Activated CD4-positive, alpha-beta T cell treated with anti-CD3 and anti-CD28 coated beads for 4 hours (primary cell): ENCODE data around the gene DAB2IP.
"Not testable (repeated sequence)": the region's sequence is repeated elsewhere in the genome, so short reads cannot be mapped to it uniquely, and the experiment has no call there.

Source experiments
- DNase-seq, 2 donors: peaks; one replicate each; pipeline ENCODE4 v3.0.0-alpha.2; 2020

The DAB2IP gene

GRCh38 chr9:121651295-121652020 is at the start of gene DAB2IP:
TSS of gene DAB2IP (plus strand) at chr9:121651634. CDS start at chr9:121651776, 142 bp downstream.
- no peak for DNase-seq

DNA sequence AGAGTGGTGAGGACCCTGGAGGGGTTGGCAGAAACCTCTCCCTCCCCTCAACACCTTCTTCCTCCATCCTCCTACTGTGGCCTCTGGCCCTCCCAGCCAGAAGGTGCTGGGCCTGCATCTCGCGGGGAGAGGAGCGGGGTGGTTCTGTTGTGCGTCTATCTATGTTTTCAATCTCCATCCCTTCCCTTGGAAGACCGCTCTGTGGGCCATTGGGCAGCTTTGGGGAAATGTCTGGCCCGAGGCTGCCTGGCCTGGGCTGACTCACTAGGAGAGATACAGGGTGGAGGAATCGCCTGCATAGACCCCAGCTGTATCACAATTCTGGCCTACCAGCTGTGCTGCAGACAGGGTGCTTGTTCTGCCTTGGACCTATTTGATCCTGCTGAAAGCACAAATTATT is 48.4 kb upstream of the DAB2IP start:
- DNase-seq: no peak

DNA sequence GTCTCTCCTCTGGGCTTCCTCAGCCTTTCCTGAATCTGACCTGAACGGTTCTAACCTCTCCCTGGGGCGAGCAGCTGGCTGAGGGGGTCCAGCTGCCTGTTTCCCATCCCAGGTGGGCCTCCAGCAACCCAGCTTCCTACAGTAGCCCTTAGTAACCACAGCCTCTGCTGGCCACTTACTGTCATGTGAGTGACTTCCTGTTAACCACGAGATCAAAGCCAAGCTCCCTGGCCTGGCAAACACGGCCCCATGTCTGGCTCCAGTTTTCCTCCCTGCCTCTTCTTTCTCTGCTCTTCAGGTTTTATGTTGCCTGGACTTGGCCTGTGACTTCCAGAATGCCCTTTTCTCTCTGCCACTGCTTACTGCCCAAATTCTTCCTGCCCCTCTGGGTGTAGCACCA is 47.2 kb upstream of the DAB2IP start:
- DNase-seq: no peak

DNA sequence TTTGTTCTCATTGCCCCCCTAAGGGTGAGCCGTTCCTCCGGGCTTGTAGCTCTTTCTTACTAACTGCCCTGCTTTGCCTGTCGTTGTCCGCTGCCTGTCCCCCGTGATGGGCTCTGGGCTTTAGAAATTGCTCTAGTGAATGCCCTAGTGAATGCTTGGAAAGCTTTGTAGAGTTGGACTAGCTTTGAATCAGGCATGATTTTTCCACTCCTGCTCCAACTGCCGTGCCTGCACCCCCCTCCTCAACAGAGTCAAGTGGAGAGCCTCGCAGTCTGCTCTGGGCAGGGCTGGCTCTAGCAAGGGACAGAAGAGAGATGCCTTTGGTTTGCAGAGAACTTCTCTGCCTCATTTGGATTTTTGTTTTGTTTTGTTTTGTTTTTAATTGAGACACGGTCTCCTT is 46.8 kb upstream of the DAB2IP start:
- no peak for DNase-seq

DNA sequence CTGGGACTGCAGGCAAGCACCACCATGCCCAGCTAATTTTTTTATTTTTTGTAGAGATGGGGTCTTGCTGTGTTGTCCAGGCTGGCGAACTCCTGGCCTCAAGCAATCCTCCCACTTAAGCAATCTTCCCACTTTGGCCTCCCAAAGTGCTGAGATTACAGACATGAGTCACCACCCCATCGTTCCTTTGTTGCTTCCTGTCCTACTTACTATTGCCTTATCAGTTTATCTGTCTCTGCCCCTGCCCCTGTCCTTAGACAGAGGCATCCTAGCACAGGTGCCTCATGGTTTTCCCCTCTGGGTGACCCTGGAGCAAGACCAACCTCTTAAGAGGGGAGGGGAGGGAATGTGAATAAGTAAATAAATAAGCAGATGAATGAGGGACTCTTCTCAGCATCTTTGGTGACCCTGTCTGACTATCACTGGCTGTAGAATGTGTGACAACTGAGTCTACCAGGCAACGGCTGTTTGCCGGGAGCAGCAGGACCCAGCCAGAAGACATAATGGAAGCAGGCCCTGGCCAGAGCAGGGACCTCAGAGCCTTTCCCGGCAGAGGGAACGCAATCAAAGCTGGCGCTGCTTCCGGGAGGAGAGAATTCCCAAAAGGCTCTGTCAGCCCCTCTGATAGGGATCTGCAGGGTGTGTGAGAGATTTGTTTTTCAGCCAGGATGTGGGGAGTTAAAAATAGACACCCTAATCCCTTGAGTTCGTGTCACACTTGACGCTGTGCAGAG is 43.8 kb upstream of the DAB2IP start:
- DNase-seq: no peak

GRCh38 chr9:121608168-121608853 is 43.1 kb upstream of the DAB2IP start:
- no peak for DNase-seq

GRCh38 chr9:121609822-121610637 is 41.4 kb upstream of the DAB2IP start:
- no peak for DNase-seq

DNA sequence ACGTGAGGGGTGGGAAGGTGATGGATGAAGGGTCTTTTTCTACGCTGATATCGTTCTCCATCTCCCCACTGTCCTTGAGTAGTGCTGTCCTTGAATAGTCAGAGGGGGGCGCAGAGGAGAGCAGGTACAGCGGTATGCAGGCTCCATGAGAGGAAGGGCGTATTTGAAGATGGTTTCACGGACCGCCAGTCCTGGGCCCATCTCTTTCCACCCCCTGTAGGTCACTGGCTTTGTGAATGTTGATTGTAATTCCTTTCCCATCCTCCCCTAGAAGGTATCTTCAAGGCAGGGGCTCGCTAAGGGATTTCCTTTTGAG is 40.8 kb upstream of the DAB2IP start:
- no peak for DNase-seq

DNA sequence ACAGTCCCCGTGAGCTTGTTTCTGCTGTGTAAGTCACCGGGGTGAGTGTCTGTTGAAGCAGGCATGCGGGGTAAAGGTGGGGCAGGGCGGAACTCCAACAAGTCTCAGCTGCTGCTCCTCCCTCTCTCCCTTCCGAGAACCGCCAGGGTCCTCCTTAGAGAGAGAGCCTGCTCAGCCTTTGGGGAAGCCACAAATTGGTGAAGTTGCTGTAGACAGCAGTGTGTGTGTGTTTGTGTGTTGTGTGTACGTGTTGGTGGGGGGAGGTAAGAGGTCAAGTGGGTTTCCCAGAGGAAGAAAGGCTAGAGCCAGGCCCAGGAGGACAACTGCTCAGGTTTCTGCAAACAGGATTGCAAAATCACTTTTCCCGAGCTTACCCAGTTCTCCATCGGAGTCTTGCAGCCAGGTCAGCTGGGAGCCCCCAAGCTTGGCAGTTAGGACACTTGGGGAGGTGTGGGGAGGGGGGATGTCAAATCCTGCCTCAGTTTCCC is 38.9 kb upstream of the DAB2IP start:
- DNase-seq: no peak

DNA sequence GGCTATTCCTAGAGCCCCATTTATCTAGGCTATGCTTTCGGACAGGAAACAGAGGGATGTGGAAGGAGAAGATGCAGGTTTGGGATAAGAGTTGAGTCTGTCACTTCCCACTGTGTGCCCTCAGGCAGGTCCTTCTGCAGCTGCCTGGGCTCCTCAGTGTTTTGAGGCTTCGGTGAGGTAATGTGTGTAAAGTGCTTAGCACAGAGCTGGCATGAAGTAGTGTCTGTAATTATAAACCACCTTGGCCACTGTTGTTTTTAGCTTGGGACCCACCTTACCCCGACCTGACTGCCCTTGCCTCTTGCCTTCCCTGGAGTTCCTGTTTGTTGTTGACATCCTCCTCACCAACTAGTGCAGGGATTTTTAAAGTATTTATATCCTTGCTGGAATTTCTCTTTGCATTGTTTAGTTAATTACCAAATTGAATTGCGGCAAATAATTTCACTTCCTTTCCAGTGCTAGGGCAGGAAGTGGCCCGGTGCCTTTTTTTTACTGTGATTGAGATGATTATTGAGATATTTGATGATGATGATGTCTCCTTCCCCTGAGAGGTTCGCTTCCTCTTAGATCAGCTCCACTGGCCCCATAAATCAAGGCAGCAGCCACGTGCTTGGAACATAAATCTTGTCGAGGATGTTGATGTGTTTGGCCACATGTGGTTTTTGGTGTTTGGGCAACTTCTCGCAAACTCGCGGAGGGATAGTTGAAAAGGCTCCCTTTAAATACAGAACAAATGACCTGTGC is 38.3 kb upstream of the DAB2IP start:
- DNase-seq: no peak

- DNase-seq: no peak
Observed at GRCh38 chr9:121616123-121616755, 35.2 kb upstream of the DAB2IP start.

GRCh38 chr9:121618504-121618903 is 32.9 kb upstream of the DAB2IP start:
- DNase-seq: no peak

DNA sequence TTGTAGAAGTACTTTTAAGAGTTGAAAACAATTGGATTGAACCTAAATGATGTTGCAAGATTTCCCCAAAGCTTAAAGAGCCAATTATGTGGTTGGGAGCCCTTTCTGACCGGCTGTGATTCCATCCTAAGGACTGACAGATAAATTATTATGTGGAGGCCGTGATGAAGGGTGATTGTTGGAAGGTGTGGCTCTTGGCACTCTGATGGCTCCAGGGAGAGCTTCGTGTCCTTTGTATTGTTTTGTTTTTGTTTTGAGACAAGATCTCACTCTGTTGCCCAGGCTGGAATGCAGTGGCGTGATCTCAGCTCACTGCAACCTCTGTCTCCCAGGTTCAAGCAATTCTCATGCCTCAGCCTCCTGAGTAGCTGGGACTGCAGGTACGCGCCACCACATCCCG is 32.5 kb upstream of the DAB2IP start:
- not testable (repeated sequence) for DNase-seq

DNA sequence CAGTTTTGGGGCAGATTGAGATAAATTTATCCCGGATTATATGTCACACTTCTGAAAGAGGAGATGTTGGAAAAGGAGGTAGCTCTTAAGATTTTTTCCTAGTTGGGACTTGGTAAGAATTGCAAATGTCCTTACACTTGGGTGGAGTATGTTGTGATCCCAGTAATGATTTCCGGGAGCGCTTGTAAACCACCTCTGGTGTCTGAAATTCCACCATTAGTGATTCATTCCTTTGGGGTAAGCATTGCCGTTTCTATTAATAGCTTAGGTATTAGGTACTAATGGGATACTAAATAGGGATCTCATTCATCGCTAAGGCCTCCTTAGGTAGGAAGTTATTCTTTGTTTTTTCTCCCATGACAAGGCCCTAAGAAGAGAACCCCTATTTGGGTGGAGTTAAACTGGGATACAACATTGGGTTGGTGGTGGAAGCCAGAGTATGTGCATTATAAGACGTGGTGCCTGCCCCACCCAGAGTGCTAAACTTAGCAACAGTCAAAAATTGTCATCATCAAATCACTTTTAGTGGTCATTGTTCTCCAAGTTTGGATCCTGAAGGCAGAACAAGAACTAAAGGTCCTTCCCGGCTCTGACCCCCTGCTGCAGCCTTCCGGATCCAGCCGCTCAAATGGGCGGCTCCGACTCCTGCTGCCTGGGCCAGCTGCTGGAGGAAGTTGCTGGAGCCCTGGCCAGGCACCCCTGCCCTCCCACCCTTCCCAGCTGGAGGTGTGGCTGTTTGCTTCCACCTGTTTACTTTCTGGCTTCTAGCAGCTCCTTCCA is 31.7 kb upstream of the DAB2IP start:
- DNase-seq: no peak

- no peak for DNase-seq
Observed at GRCh38 chr9:121620325-121620673, 31.1 kb upstream of the DAB2IP start.

DNA sequence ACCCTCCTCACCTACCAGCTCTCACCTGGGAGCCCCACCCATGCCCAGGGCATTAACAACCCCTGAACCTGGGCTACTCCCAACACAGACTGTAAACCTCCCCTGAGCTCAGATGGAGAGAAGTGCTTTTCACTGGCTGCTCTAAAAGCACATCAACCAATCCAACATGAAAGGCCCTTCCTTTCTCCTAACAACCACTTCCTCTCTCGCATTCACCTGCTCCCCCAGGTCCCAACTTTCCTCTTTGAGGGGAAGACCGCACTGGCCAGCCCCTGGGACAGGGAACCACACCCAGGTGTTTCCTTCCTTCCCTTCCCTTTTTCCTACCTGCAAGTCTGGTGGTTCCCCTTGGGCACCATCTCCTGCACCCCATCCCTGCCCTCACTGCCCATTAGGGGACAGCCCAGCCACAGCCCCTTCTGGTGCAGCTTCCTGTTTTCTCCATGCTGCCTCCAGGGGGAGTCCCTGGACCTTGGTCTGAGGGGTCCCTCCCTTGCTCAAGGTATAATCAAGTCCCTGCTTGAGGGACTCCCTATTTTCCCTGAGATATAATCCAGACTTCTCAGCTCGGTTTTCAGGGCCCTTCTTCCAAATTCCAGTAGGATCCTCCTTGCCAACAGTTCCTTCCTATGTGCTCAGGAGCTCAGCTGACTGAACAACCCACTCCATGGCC is 30.5 kb upstream of the DAB2IP start:
- DNase-seq: no peak

- no peak for DNase-seq
Observed at GRCh38 chr9:121622387-121623203, 28.8 kb upstream of the DAB2IP start.

- DNase-seq: not testable (repeated sequence)
Observed at GRCh38 chr9:121623430-121623829, 28.0 kb upstream of the DAB2IP start.

DNA sequence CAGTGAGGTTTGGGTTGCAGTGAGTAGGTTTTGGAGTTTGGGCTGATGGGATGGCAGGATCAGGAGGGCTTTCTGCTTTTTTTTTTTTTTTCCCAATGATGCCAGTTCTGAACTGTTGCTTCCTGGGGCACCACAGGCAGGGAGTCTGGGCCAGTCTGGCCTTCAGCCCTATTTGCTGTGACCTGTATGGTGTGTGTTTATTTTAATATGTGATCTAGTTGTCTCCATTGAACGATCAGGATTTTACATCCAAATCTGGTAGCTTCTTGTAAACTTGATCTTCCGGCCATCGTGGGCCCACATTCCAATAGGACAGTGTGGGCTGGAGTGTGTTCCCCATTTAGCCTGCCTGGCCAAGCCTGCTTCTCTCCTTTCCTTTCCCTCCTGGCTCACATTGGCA is 25.8 kb upstream of the DAB2IP start:
- no peak for DNase-seq

- no peak for DNase-seq
Observed at GRCh38 chr9:121626012-121626411, 25.4 kb upstream of the DAB2IP start.
